ENCODE measurements around the gene FTO. TPM values are rescaled to one million over a fixed set of nuclear protein-coding genes. Genes with fewer than 3 reads are reported as not detected.

FTO gene
- total RNA-seq, 4 donors from 2014 or later = 98.1 to 127 (median 109) TPM

- peaks cover 0 to 7% (median 0%) of the 10 kb centered on the region in 3 donors for H3K36me3 ChIP-seq
- WGBS, 2 donors = 80 to 81% methylated on average over 5 of the region's 5 CpGs
- H3K27me3 ChIP-seq = no peaks in the 10 kb centered on the region
- H3K9me3 ChIP-seq = no peaks in the 10 kb centered on the region
- H3K4me3 ChIP-seq = no peak overlapping the region
- TF ChIP-seq EP300 (IDR thresholded peaks at IDR 0.05) (no peak), CTCF (IDR thresholded peaks at IDR 0.05) (no peak), POLR2A (IDR thresholded peaks at IDR 0.05) (no peak)
- H3K27ac ChIP-seq = no peak overlapping the region
- no peak for DNase-seq (ENCODE audit: low spot score in 2 of 2)
- peaks cover 0 to 6% (median 0%) of the 10 kb centered on the region in 4 donors for H3K4me1 ChIP-seq
These were observed 347.9 kb downstream of the FTO start for GRCh38 chr16:54051821-54052220.

- H3K27me3 ChIP-seq = no peaks in the 10 kb centered on the region
These were observed 348.3 kb downstream of the FTO start for GRCh38 chr16:54052271-54052670.

GRCh38 chr16:54053891-54054820 lies 350.2 kb downstream of the FTO start:
- 84 to 89% methylated on average over 16 of the region's 16 CpGs for WGBS, 2 donors
- Histone ChIP-seq H3K4me3 (no peak overlapping the region), H3K36me3 (peaks cover 0 to 17% (median 0%) of the 10 kb centered on the region in 3 donors), H3K9me3 (no peaks in the 10 kb centered on the region), H3K4me1 (peaks cover 0 to 6% (median 0%) of the 10 kb centered on the region in 4 donors), H3K27ac (no peak overlapping the region), H3K27me3 (no peaks in the 10 kb centered on the region)
- TF ChIP-seq CTCF (IDR thresholded peaks at IDR 0.05) = no peak
- TF ChIP-seq EP300 (IDR thresholded peaks at IDR 0.05) = no peak
- no peak for TF ChIP-seq POLR2A (IDR thresholded peaks at IDR 0.05)
- DNase-seq (ENCODE audit: low spot score in 2 of 2) = no peak

More at GRCh38 chr16:54052271-54052670, 348.3 kb downstream of the FTO start:
- H3K4me3 ChIP-seq = no peak overlapping the region
- H3K27ac ChIP-seq = no peak overlapping the region
- 72 to 81% methylated on average over 5 of the region's 5 CpGs for WGBS, 2 donors
- H3K36me3 ChIP-seq = peaks cover 0 to 12% (median 0%) of the 10 kb centered on the region in 3 donors
- H3K4me1 ChIP-seq = peaks cover 0 to 6% (median 0%) of the 10 kb centered on the region in 4 donors
- DNase-seq (ENCODE audit: low spot score in 2 of 2) = no peak
- no peaks in the 10 kb centered on the region for H3K9me3 ChIP-seq
- TF ChIP-seq POLR2A (IDR thresholded peaks at IDR 0.05) (no peak), EP300 (IDR thresholded peaks at IDR 0.05) (no peak), CTCF (IDR thresholded peaks at IDR 0.05) (no peak)

- Histone ChIP-seq H3K4me1 (no peaks in the 10 kb centered on the region), H3K27ac (no peak overlapping the region), H3K9me3 (no peaks in the 10 kb centered on the region), H3K4me3 (no peak overlapping the region), H3K36me3 (peaks cover 0 to 17% (median 0%) of the 10 kb centered on the region in 3 donors), H3K27me3 (no peaks in the 10 kb centered on the region)
- TF ChIP-seq CTCF (IDR thresholded peaks at IDR 0.05) (no peak), POLR2A (IDR thresholded peaks at IDR 0.05) (no peak), EP300 (IDR thresholded peaks at IDR 0.05) (no peak)
- DNase-seq (ENCODE audit: low spot score in 2 of 2) = no peak
- WGBS, 2 donors = 65 to 92% methylated on average over 4 of the region's 4 CpGs
These were observed 351.2 kb downstream of the FTO start for GRCh38 chr16:54055191-54055590.

GRCh38 chr16:54055864-54056263 lies 351.9 kb downstream of the FTO start:
- H3K4me1 ChIP-seq = no peaks in the 10 kb centered on the region
- H3K9me3 ChIP-seq = no peaks in the 10 kb centered on the region
- no peak overlapping the region for H3K4me3 ChIP-seq
- 70 to 79% methylated on average over 3 of the region's 3 CpGs for WGBS, 2 donors
- no peaks in the 10 kb centered on the region for H3K27me3 ChIP-seq
- TF ChIP-seq EP300 (IDR thresholded peaks at IDR 0.05) = no peak
- TF ChIP-seq POLR2A (IDR thresholded peaks at IDR 0.05) = no peak
- TF ChIP-seq CTCF (IDR thresholded peaks at IDR 0.05) = no peak
- DNase-seq (ENCODE audit: low spot score in 2 of 2) = no peak
- H3K36me3 ChIP-seq = peaks cover 0 to 17% (median 0%) of the 10 kb centered on the region in 3 donors
- no peak overlapping the region for H3K27ac ChIP-seq

All from tibial nerve (tissue), 4 donors.